NT2/D1 (cell line): ENCODE data around the gene PNMA5.
"Not testable (repeated sequence)": the region's sequence is repeated elsewhere in the genome, so short reads cannot be mapped to it uniquely, and the experiment has no call there.

Source experiments
- DNase-seq: peaks from one replicate; pipeline ENCODE4 v3.0.0-alpha.2; 2011; ENCODE audit warnings: low read depth, low spot score
- H3K27me3 ChIP-seq: 2 replicates; pipeline ENCODE4 v1.6.0; 2011; ENCODE audit warnings: mild to moderate bottlenecking; ENCODE audit not compliant: insufficient read length, insufficient read depth
- H3K36me3 ChIP-seq: 2 replicates; pipeline ENCODE4 v1.6.1; 2011; ENCODE audit warnings: mild to moderate bottlenecking, low read length, mixed read lengths; ENCODE audit not compliant: insufficient read depth, insufficient read length
- H3K4me1 ChIP-seq: 2 replicates; pipeline ENCODE4 v1.5.1; 2011; ENCODE audit not compliant: insufficient read depth, insufficient read length
- H3K4me3 ChIP-seq: 2 replicates; pipeline ENCODE4 v1.5.1; 2011; ENCODE audit warnings: low read depth; ENCODE audit not compliant: insufficient read length
- H3K9ac ChIP-seq: 2 replicates; pipeline ENCODE4 v1.6.0; 2011; ENCODE audit warnings: low read depth; ENCODE audit not compliant: insufficient read length
- H3K9me3 ChIP-seq: 2 replicates; pipeline ENCODE4 v1.5.1; 2011; ENCODE audit warnings: mild to moderate bottlenecking, low read length; ENCODE audit not compliant: insufficient read depth
- SUZ12 ChIP-seq: IDR thresholded peaks from 2 replicates; pipeline ENCODE4 v1.6.1; 2011; ENCODE audit not compliant: insufficient read length, insufficient read depth; ENCODE audit errors: extremely low read depth
- YY1 ChIP-seq: IDR thresholded peaks from 2 replicates; pipeline ENCODE4 v1.6.1; 2011; ENCODE audit not compliant: insufficient read length, insufficient read depth
- ZNF274 ChIP-seq: IDR thresholded peaks from 2 replicates; pipeline ENCODE4 v1.6.1; 2011; ENCODE audit warnings: mild to moderate bottlenecking, low read depth, low read length

The PNMA5 gene

GRCh38 chrX:153004780-153005179 is 10.9 kb upstream of the PNMA5 start:
- Histone ChIP-seq H3K36me3 (no peaks in the 10 kb centered on the region), H3K4me3 (no peak overlapping the region), H3K27me3 (no peaks in the 10 kb centered on the region), H3K4me1 (no peaks in the 10 kb centered on the region), H3K9ac (no peak overlapping the region), H3K9me3 (peaks cover 7% of the 10 kb centered on the region; the same call in 1 of the 2 replicates)
- TF ChIP-seq ZNF274: no peak
- no peak for TF ChIP-seq SUZ12
- no peak for TF ChIP-seq YY1
- DNase-seq: no peak

- no peak overlapping the region for H3K4me3 ChIP-seq
- no peaks in the 10 kb centered on the region for H3K36me3 ChIP-seq
- H3K9ac ChIP-seq: no peak overlapping the region
- no peaks in the 10 kb centered on the region for H3K27me3 ChIP-seq
- no peak for TF ChIP-seq YY1
- TF ChIP-seq ZNF274: no peak
- TF ChIP-seq SUZ12: no peak
- H3K9me3 ChIP-seq: peaks cover 7% of the 10 kb centered on the region; the same call in 1 of the 2 replicates
- no peak for DNase-seq
- H3K4me1 ChIP-seq: no peaks in the 10 kb centered on the region
These were observed 10.1 kb upstream of the PNMA5 start for GRCh38 chrX:153003981-153004380.

- not testable (repeated sequence) for H3K9me3 ChIP-seq, H3K9ac ChIP-seq, H3K4me1 ChIP-seq, H3K4me3 ChIP-seq, H3K36me3 ChIP-seq, DNase-seq, H3K27me3 ChIP-seq
These were observed 8.3 kb upstream of the PNMA5 start for GRCh38 chrX:153002182-153002581.

GRCh38 chrX:152997337-152997736 is 3.4 kb upstream of the PNMA5 start:
- Histone ChIP-seq H3K27me3 (no peaks in the 10 kb centered on the region), H3K4me1 (no peaks in the 10 kb centered on the region), H3K36me3 (no peaks in the 10 kb centered on the region), H3K4me3 (no peak overlapping the region), H3K9ac (no peak overlapping the region), H3K9me3 (no peaks in the 10 kb centered on the region)
- TF ChIP-seq YY1 (no peak), ZNF274 (no peak), SUZ12 (no peak)
- DNase-seq: no peak

GRCh38 chrX:152992115-152992514 is 1.8 kb downstream of the PNMA5 start:
- no peak for DNase-seq
- Histone ChIP-seq H3K36me3 (no peaks in the 10 kb centered on the region), H3K4me3 (no peak overlapping the region), H3K27me3 (no peaks in the 10 kb centered on the region), H3K4me1 (peaks cover 1% of the 10 kb centered on the region), H3K9me3 (no peaks in the 10 kb centered on the region), H3K9ac (no peak overlapping the region)
- TF ChIP-seq YY1: no peak
- TF ChIP-seq ZNF274: no peak
- no peak for TF ChIP-seq SUZ12

GRCh38 chrX:152991123-152991522 is 2.8 kb downstream of the PNMA5 start:
- TF ChIP-seq ZNF274: no peak
- no peak for TF ChIP-seq YY1
- no peak for TF ChIP-seq SUZ12
- H3K9ac ChIP-seq: no peak overlapping the region
- DNase-seq: no peak
- H3K27me3 ChIP-seq: no peaks in the 10 kb centered on the region
- no peaks in the 10 kb centered on the region for H3K9me3 ChIP-seq
- peaks cover 1% of the 10 kb centered on the region for H3K4me1 ChIP-seq
- H3K36me3 ChIP-seq: no peaks in the 10 kb centered on the region
- H3K4me3 ChIP-seq: no peak overlapping the region

GRCh38 chrX:152989292-152989658 is 4.6 kb downstream of the PNMA5 start:
- peaks cover 1% of the 10 kb centered on the region for H3K4me1 ChIP-seq
- H3K27me3 ChIP-seq: no peaks in the 10 kb centered on the region
- no peak overlapping the region for H3K4me3 ChIP-seq
- H3K9me3 ChIP-seq: no peaks in the 10 kb centered on the region
- no peak overlapping the region for H3K9ac ChIP-seq
- TF ChIP-seq ZNF274: no peak
- TF ChIP-seq SUZ12: no peak
- no peak for TF ChIP-seq YY1
- H3K36me3 ChIP-seq: no peaks in the 10 kb centered on the region
- DNase-seq: no peak
